Spleen (tissue), 7 donors: ENCODE data around the gene PKD1.

ENCODE experiments used
- CTCF ChIP-seq, 11 experiments: fragments of 200-600 bp in 7 of 11; fragments of 450-650 bp in 4 of 11; sonication (generic) in 4 of 11; IDR thresholded peaks in 8 of 11; conservative IDR thresholded peaks in 3 of 11; 1 replicate in 7 of 11; 2 replicates in 4 of 11; pipeline versions ENCODE4 v1.4.0 to v1.8.0; 2016 to 2021; ENCODE audit warnings: antibody characterized with exemption in 11 of 11, inconsistent platforms in 4 of 11, mild to moderate bottlenecking in 1 of 11
- POLR2A ChIP-seq, 3 donors: fragments of 450-650 bp; IDR thresholded peaks; one replicate each; pipeline ENCODE4 v1.5.1; 2017; ENCODE audit warnings: antibody characterized with exemption in 3 of 3, mild to moderate bottlenecking in 1 of 3
- donor health status: DM: no; HTN: no; CAD: no; lungs with moderate emphysema.
- donor health status: DM: no; HTN: no; CAD: no.
- donor health status: DM: no; HTN: no; CAD: no.

- TF ChIP-seq CTCF (IDR thresholded peaks at IDR 0.05 in 8 of 11, conservative IDR thresholded peaks at IDR 0.05 in 3 of 11) (no peak), POLR2A (IDR thresholded peaks at IDR 0.05) (no peak)
Measured at GRCh38 chr16:2066139-2066538, 69.6 kb downstream of the PKD1 start.
